GM19455 (cell line): ENCODE data around the gene EDC4.
"Not testable (repeated sequence)": the region's sequence is repeated elsewhere in the genome, so short reads cannot be mapped to it uniquely, and the experiment has no call there.

ENCODE experiments used
- ATAC-seq: cut with Tn5 transposase; IDR thresholded peaks from one replicate; pipeline ENCODE4 v1.9.1; 2021; ENCODE audit not compliant: unreplicated experiment

The EDC4 gene

GRCh38 chr16:67872631-67873434 is at the start of gene EDC4:
Gene EDC4 (plus strand): TSS chr16:67873052. CDS start chr16:67873262, 210 bp downstream.
- ATAC-seq: peak; percentile 73

GRCh38 chr16:67825119-67825518 is 47.7 kb upstream of the EDC4 start:
- no peak for ATAC-seq

GRCh38 chr16:67825906-67826305 is 46.9 kb upstream of the EDC4 start:
- no peak for ATAC-seq

- ATAC-seq: no peak
Observed at GRCh38 chr16:67828651-67829050, 44.2 kb upstream of the EDC4 start.

- no peak for ATAC-seq
Observed at GRCh38 chr16:67833030-67833414, 39.8 kb upstream of the EDC4 start.

- ATAC-seq: peak; percentile 92
Observed at GRCh38 chr16:67833415-67834241, 39.2 kb upstream of the EDC4 start.

- ATAC-seq: no peak
Observed at GRCh38 chr16:67834242-67834614, 38.6 kb upstream of the EDC4 start.

- not testable (repeated sequence) for ATAC-seq
Observed at GRCh38 chr16:67837190-67837589, 35.7 kb upstream of the EDC4 start.

GRCh38 chr16:67837811-67838210 is 35.0 kb upstream of the EDC4 start:
- ATAC-seq: no peak

- no peak for ATAC-seq
Observed at GRCh38 chr16:67841198-67841815, 31.5 kb upstream of the EDC4 start.

- peak; percentile 42 for ATAC-seq
Observed at GRCh38 chr16:67841816-67842508, 30.9 kb upstream of the EDC4 start, which contains the start of gene THAP11. Gene THAP11 (plus strand): TSS chr16:67842320. CDS start chr16:67842555, 235 bp downstream.

- peak; percentile 10 for ATAC-seq
Observed at GRCh38 chr16:67842509-67843342, 30.1 kb upstream of the EDC4 start.

- ATAC-seq: no peak
Observed at GRCh38 chr16:67843343-67843765, 29.5 kb upstream of the EDC4 start.

- no peak for ATAC-seq
Observed at GRCh38 chr16:67844497-67844896, 28.4 kb upstream of the EDC4 start.

GRCh38 chr16:67845291-67846062 is 27.4 kb upstream of the EDC4 start:
- no peak for ATAC-seq

- ATAC-seq: no peak
Observed at GRCh38 chr16:67846063-67846319, 26.9 kb upstream of the EDC4 start.

- ATAC-seq: peak; percentile 62
Observed at GRCh38 chr16:67846320-67847063, 26.4 kb upstream of the EDC4 start, which contains the start of gene NUTF2. Gene NUTF2 (plus strand): TSS chr16:67846933. CDS start chr16:67865131, 18,198 bp downstream.

GRCh38 chr16:67847064-67847861 is 25.6 kb upstream of the EDC4 start, which contains the start of gene CENPT:
Gene CENPT (minus strand): TSS chr16:67847693. CDS start chr16:67833859, 13,834 bp downstream.
- peak; percentile 35 for ATAC-seq
